A549 (cell line): ENCODE results near the gene SYCE3. TPM values are rescaled to one million over a fixed set of nuclear protein-coding genes. Genes with fewer than 3 reads are reported as not detected.

Experiments used
- ATAC-seq, 2 experiments: fragments of 200-7000 bp in 1 of 2; fragments of >200 bp in 1 of 2; cut with Nextera tagmentation in 1 of 2; cut with Tn5 transposase in 1 of 2; 3 replicates each; pipeline versions ENCODE4 v1.8.0 to v1.9.1; 2018 to 2020; ENCODE audit warnings: mild to moderate bottlenecking in 1 of 2, moderate library complexity in 1 of 2
- CTCF ChIA-PET: fragments of 300-600 bp; sonication (Branson Sonifier 250); formaldehyde crosslinking; extraction: SDS; loops from one replicate; lab custom pipeline; 2021; ENCODE audit warnings: antibody characterized with exemption, inconsistent platforms; lab: Yijun Ruan, JAX
- POLR2A ChIA-PET: fragments of 350-600 bp; formaldehyde crosslinking; extraction: SDS; loops from one replicate; lab custom pipeline; 2021; ENCODE audit warnings: antibody characterized with exemption, inconsistent platforms; lab: Yijun Ruan, JAX
- DNase-seq, 2 experiments: peaks; one replicate each; pipeline versions ENCODE4 v3.0.0 to v3.0.0-alpha.2; 2011 to 2016; ENCODE audit warnings: low read depth in 1 of 2, low spot score in 1 of 2
- FAIRE-seq: peaks from 2 replicates; lab custom pipeline; 2011; peaks lifted over from hg19 to GRCh38; lab: Jason Lieb, UNC
- H3K27ac ChIP-seq, 2 experiments: fragments of >200 bp; sonication (Bioruptor Twin); formaldehyde crosslinking; 3 replicates each; pipeline ENCODE4 v1.5.1; 2016 to 2017
- H3K4me1 ChIP-seq: fragments of >200 bp; sonication (Bioruptor Twin); formaldehyde crosslinking; 3 replicates; pipeline ENCODE4 v1.6.1; 2016
- H3K4me2 ChIP-seq: fragments of >200 bp; sonication (Bioruptor Twin); formaldehyde crosslinking; 3 replicates; pipeline ENCODE4 v1.6.1; 2016
- H3K4me3 ChIP-seq: fragments of >200 bp; sonication (Bioruptor Twin); formaldehyde crosslinking; 3 replicates; pipeline ENCODE4 v1.5.1; 2016
- H3K9me3 ChIP-seq: fragments of >200 bp; sonication (Bioruptor Twin); formaldehyde crosslinking; 3 replicates; pipeline ENCODE4 v1.6.1; 2016
- BHLHE40 ChIP-seq: IDR thresholded peaks from 2 replicates; pipeline ENCODE4 v1.6.1; 2012; ENCODE audit warnings: low read depth, low read length, inconsistent platforms
- CBX2 ChIP-seq: fragments of 200-600 bp; sonication (generic); IDR thresholded peaks from 2 replicates; pipeline ENCODE4 v1.6.1; 2016; ENCODE audit warnings: low read depth, mild to moderate bottlenecking, borderline replicate concordance
- CEBPB ChIP-seq, 2 experiments: fragments of >200 bp in 1 of 2; sonication (Bioruptor Twin) in 1 of 2; formaldehyde crosslinking in 1 of 2; IDR thresholded peaks; 2 replicates each; pipeline ENCODE4 v1.6.1; 2012 to 2016
- CHD4 ChIP-seq: fragments of 200-600 bp; sonication (generic); IDR thresholded peaks from 2 replicates; pipeline ENCODE4 v1.6.1; 2016; ENCODE audit warnings: antibody characterized with exemption, mild to moderate bottlenecking, borderline replicate concordance
- EP300 ChIP-seq, 2 experiments: fragments of >200 bp; sonication (Bioruptor Twin); formaldehyde crosslinking; IDR thresholded peaks; 2 replicates in 1 of 2; 3 replicates in 1 of 2; pipeline ENCODE4 v1.6.1; 2016 to 2017
- FOSB ChIP-seq: fragments of 250-450 bp; sonication (Bioruptor Pico); IDR thresholded peaks from 2 replicates; pipeline ENCODE4 v1.5.0; 2020; ENCODE audit warnings: mild to moderate bottlenecking, moderate library complexity
- GATA3 ChIP-seq: IDR thresholded peaks from 2 replicates; pipeline ENCODE4 v1.6.1; 2012; ENCODE audit warnings: borderline replicate concordance
- MAFK ChIP-seq: fragments of 450-650 bp; IDR thresholded peaks from 2 replicates; pipeline ENCODE4 v1.6.1; 2014; ENCODE audit not compliant: partially characterized antibody
- MYC ChIP-seq: IDR thresholded peaks from 2 replicates; pipeline ENCODE4 v1.6.1; 2012; ENCODE audit warnings: mild to moderate bottlenecking, inconsistent platforms, low read length, improper control_type of control experiment, borderline replicate concordance
- NR3C1 ChIP-seq: fragments of >200 bp; sonication (Bioruptor Twin); formaldehyde crosslinking; IDR thresholded peaks from 3 replicates; pipeline ENCODE4 v1.6.1; 2017
- PBX3 ChIP-seq: IDR thresholded peaks from 2 replicates; pipeline ENCODE4 v1.6.1; 2012
- RAD21 ChIP-seq, 2 experiments: fragments of >200 bp in 1 of 2; sonication (Bioruptor Twin) in 1 of 2; formaldehyde crosslinking in 1 of 2; IDR thresholded peaks in 1 of 2; conservative IDR thresholded peaks in 1 of 2; 2 replicates in 1 of 2; 3 replicates in 1 of 2; pipeline ENCODE4 v1.6.1; 2012 to 2018; ENCODE audit warnings: inconsistent platforms in 1 of 2
- RNF2 ChIP-seq: fragments of 200-600 bp; sonication (generic); IDR thresholded peaks from 2 replicates; pipeline ENCODE4 v1.6.1; 2016; ENCODE audit warnings: low read depth, mild to moderate bottlenecking, antibody characterized with exemption, moderate library complexity, borderline replicate concordance
- TP53 ChIP-seq: fragments of 250-450 bp; sonication (Bioruptor Pico); IDR thresholded peaks from 2 replicates; pipeline ENCODE4 v1.5.0; 2021; ENCODE audit warnings: mild to moderate bottlenecking, moderate library complexity
- ZC3H11A ChIP-seq: fragments of 450-650 bp; IDR thresholded peaks from 2 replicates; pipeline ENCODE4 v1.6.1; 2014; ENCODE audit warnings: antibody characterized with exemption, mild to moderate bottlenecking
- ZFP36 ChIP-seq: fragments of 450-650 bp; IDR thresholded peaks from 2 replicates; pipeline ENCODE4 v1.6.1; 2014; ENCODE audit warnings: borderline replicate concordance; ENCODE audit not compliant: partially characterized antibody
- WGBS: methylation state at CpG from one replicate; pipeline ENCODE4 v1.1.6; 2017; ENCODE audit errors: missing lambda C conversion rate; 5-methylcytosine and 5-hydroxymethylcytosine counted together
- polyA plus RNA-seq, 4 experiments: library from polyadenylated mRNA; depleted of rRNA in 3 of 4; stranded (reverse); fragments of >200 nt; fragmentation: RNase III in 1 of 4; extraction: RNeasy Plus Mini Kit Qiagen cat#74134 plus additional on column Dnase treatment in 1 of 4; gene quantifications; 2 replicates in 3 of 4; 3 replicates in 1 of 4; pipeline ENCODE4 v1.2.3, GENCODE V29; 2011 to 2017
- TF ChIP-seq, protein P1 (sequence below): fragments of 150-350 bp; IDR thresholded peaks from 2 replicates; pipeline ENCODE4 v1.6.1; 2014; ENCODE audit warnings: low read depth, mild to moderate bottlenecking, low read length
- TF ChIP-seq, protein P2 (sequence below): fragments of 250-450 bp; sonication (Bioruptor Pico); IDR thresholded peaks from 2 replicates; pipeline ENCODE4 v1.5.0; 2020; ENCODE audit warnings: low read depth, mild to moderate bottlenecking, moderate library complexity
- TF ChIP-seq, protein P3 (sequence below): fragments of >200 bp; sonication (Bioruptor Twin); formaldehyde crosslinking; IDR thresholded peaks from 3 replicates; pipeline ENCODE4 v1.6.1; 2016
- TF ChIP-seq, protein P4 (sequence below): IDR thresholded peaks from 2 replicates; pipeline ENCODE4 v1.6.1; 2012; ENCODE audit warnings: low read depth, borderline replicate concordance
- TF ChIP-seq, protein P5 (sequence below): fragments of >200 bp; sonication (Bioruptor Twin); formaldehyde crosslinking; IDR thresholded peaks from 2 replicates; pipeline ENCODE4 v1.6.1; 2016
- TF ChIP-seq, protein P6 (sequence below): fragments of 200-600 bp; sonication (generic); IDR thresholded peaks from 2 replicates; pipeline ENCODE4 v1.6.1; 2016; ENCODE audit warnings: antibody characterized with exemption, mild to moderate bottlenecking, moderate library complexity
- TF ChIP-seq, protein P7 (sequence below): IDR thresholded peaks from 2 replicates; pipeline ENCODE4 v1.6.1; 2012

SYCE3 gene
- polyA plus RNA-seq, 2 of the 4 experiments (the other 2 are of a cell fraction) = 0.45 to 0.59 TPM

GRCh38 chr22:50602338-50602700, 39.6 kb upstream of the SYCE3 start:
- Histone ChIP-seq H3K27ac (no peak overlapping the region), H3K4me2 (no peak overlapping the region), H3K4me1 (peaks cover 4% of the 10 kb centered on the region; the same call in 1 of the 3 replicates), H3K4me3 (no peak overlapping the region), H3K9me3 (no peaks in the 10 kb centered on the region)
- ChIA-PET POLR2A (no interaction called here), CTCF (interaction anchor here (1.3 kb wide), 1 partner anchor 77 kb away, joined by 4 read pairs; the partner anchor contains the start of gene SCO2)
- TF ChIP-seq MAFK (no peak), TP53 (no peak), CBX2 (no peak), CHD4 (no peak), ZFP36 (no peak), CEBPB (IDR thresholded peaks at IDR 0.05) (no peak), ZC3H11A (no peak), FOSB (CRISPR knock-in tag) (no peak)
- TF ChIP-seq, protein P1, sequence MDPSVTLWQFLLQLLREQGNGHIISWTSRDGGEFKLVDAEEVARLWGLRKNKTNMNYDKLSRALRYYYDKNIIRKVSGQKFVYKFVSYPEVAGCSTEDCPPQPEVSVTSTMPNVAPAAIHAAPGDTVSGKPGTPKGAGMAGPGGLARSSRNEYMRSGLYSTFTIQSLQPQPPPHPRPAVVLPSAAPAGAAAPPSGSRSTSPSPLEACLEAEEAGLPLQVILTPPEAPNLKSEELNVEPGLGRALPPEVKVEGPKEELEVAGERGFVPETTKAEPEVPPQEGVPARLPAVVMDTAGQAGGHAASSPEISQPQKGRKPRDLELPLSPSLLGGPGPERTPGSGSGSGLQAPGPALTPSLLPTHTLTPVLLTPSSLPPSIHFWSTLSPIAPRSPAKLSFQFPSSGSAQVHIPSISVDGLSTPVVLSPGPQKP = no peak
- TF ChIP-seq, protein P2, sequence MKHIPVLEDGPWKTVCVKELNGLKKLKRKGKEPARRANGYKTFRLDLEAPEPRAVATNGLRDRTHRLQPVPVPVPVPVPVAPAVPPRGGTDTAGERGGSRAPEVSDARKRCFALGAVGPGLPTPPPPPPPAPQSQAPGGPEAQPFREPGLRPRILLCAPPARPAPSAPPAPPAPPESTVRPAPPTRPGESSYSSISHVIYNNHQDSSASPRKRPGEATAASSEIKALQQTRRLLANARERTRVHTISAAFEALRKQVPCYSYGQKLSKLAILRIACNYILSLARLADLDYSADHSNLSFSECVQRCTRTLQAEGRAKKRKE (CRISPR knock-in tag) = no peak
- TF ChIP-seq, protein P3, sequence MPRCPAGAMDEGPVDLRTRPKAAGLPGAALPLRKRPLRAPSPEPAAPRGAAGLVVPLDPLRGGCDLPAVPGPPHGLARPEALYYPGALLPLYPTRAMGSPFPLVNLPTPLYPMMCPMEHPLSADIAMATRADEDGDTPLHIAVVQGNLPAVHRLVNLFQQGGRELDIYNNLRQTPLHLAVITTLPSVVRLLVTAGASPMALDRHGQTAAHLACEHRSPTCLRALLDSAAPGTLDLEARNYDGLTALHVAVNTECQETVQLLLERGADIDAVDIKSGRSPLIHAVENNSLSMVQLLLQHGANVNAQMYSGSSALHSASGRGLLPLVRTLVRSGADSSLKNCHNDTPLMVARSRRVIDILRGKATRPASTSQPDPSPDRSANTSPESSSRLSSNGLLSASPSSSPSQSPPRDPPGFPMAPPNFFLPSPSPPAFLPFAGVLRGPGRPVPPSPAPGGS = no peak
- ATAC-seq (no peak), DNase-seq (no peak), FAIRE-seq (no peak)
- WGBS = 62% methylated on average over 2 of the region's 2 CpGs

DNA sequence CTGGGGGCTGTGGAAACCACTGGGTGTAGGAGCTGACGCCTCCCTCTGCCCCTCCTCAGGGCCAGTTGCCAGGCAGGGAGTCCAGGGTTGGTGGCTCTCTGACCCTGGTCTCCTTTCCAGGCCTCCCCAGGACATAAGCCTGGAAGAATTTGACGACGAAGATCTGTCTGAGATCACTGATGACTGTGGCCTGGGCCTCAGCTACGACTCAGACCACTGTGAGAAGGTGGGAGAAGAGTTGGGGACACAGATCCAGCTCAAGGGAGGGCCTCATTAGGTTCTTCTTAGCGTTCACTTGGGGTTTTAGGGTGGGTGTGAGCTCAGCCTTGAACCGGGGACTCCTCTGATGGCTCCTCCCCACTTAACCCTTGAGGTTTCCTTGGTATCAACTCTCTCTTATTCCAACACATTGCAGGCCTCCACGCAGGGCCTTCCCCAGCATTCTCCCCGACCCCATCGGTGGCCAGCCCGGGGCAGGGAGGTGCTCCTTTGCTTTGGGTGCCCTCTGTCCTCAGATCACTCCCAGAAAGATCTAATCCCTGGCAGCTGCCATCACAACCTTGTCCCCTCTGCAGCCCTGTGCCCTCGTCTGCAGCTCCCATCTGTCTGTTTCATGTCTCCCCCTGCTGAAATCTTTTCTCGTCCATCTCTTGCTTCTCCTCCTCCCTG, 39.1 kb upstream of the SYCE3 start:
- DNase-seq (no peak), FAIRE-seq (no peak), ATAC-seq (no peak)
- ChIA-PET CTCF (interaction anchor here (0.5 to 1.3 kb wide), 2 partner anchors 76 to 235 kb away, joined by 4 read pairs; partner anchors contain the start of gene SCO2), POLR2A (no interaction called here)
- H3K4me2 ChIP-seq = peak overlapping the region; percentile 97; the same call in 2 of the 3 replicates
- TF ChIP-seq RNF2 (no peak), TP53 (no peak), NR3C1 (no peak), MYC (no peak), PBX3 (no peak), MAFK (no peak), GATA3 (no peak), CHD4 (no peak), RAD21 (conservative IDR thresholded peaks at IDR 0.05 in 1 of 2, IDR thresholded peaks at IDR 0.05 in 1 of 2) (no peak), BHLHE40 (no peak), EP300 (IDR thresholded peaks at IDR 0.05) (no peak)
- TF ChIP-seq, protein P4, sequence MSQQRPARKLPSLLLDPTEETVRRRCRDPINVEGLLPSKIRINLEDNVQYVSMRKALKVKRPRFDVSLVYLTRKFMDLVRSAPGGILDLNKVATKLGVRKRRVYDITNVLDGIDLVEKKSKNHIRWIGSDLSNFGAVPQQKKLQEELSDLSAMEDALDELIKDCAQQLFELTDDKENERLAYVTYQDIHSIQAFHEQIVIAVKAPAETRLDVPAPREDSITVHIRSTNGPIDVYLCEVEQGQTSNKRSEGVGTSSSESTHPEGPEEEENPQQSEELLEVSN = no peak
- TF ChIP-seq, protein P5, sequence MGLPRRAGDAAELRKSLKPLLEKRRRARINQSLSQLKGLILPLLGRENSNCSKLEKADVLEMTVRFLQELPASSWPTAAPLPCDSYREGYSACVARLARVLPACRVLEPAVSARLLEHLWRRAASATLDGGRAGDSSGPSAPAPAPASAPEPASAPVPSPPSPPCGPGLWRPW = no peak
- TF ChIP-seq, protein P6, sequence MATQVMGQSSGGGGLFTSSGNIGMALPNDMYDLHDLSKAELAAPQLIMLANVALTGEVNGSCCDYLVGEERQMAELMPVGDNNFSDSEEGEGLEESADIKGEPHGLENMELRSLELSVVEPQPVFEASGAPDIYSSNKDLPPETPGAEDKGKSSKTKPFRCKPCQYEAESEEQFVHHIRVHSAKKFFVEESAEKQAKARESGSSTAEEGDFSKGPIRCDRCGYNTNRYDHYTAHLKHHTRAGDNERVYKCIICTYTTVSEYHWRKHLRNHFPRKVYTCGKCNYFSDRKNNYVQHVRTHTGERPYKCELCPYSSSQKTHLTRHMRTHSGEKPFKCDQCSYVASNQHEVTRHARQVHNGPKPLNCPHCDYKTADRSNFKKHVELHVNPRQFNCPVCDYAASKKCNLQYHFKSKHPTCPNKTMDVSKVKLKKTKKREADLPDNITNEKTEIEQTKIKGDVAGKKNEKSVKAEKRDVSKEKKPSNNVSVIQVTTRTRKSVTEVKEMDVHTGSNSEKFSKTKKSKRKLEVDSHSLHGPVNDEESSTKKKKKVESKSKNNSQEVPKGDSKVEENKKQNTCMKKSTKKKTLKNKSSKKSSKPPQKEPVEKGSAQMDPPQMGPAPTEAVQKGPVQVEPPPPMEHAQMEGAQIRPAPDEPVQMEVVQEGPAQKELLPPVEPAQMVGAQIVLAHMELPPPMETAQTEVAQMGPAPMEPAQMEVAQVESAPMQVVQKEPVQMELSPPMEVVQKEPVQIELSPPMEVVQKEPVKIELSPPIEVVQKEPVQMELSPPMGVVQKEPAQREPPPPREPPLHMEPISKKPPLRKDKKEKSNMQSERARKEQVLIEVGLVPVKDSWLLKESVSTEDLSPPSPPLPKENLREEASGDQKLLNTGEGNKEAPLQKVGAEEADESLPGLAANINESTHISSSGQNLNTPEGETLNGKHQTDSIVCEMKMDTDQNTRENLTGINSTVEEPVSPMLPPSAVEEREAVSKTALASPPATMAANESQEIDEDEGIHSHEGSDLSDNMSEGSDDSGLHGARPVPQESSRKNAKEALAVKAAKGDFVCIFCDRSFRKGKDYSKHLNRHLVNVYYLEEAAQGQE = no peak
- TF ChIP-seq, protein P7, sequence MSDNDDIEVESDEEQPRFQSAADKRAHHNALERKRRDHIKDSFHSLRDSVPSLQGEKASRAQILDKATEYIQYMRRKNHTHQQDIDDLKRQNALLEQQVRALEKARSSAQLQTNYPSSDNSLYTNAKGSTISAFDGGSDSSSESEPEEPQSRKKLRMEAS = no peak
- WGBS = 65% methylated on average over 10 of the region's 12 CpGs
- H3K27ac ChIP-seq = no peak overlapping the region
- H3K4me3 ChIP-seq = no peak overlapping the region
- peaks cover 4% of the 10 kb centered on the region; the same call in 1 of the 3 replicates for H3K4me1 ChIP-seq
- no peaks in the 10 kb centered on the region for H3K9me3 ChIP-seq
